ENCODE data around the gene ERCC3. TPM values are rescaled to one million over a fixed set of nuclear protein-coding genes. Genes with fewer than 3 reads are reported as not detected.
"Not testable (repeated sequence)": the region's sequence is repeated elsewhere in the genome, so short reads cannot be mapped to it uniquely, and the experiment has no call there.

Gene ERCC3
- total RNA-seq, 1 donor from 2014 or later, result 68.9 TPM

GRCh38 chr2:127255721-127256120 is 38.2 kb downstream of the ERCC3 start:
- Mint-ChIP-seq H3K4me3 (no peak overlapping the region), H3K4me1 (peaks cover 9% of the 10 kb centered on the region), H3K27me3 (ENCODE audit: insufficient read depth, low read depth) (peaks cover 4% of the 10 kb centered on the region), H3K27ac (no peak overlapping the region), H3K9me3 (no peaks in the 10 kb centered on the region), H3K36me3 (peaks cover 33% of the 10 kb centered on the region)
- Histone ChIP-seq H3F3A (ENCODE audit: low read depth) (peaks cover 3% of the 10 kb centered on the region), H3K4me1 (no peaks in the 10 kb centered on the region), H4K20me1 (ENCODE audit: low read depth) (peaks cover 3% of the 10 kb centered on the region), H3K79me2 (ENCODE audit: low read depth) (no peaks in the 10 kb centered on the region), H3K4me3 (no peak overlapping the region), H2AFZ (replicated peaks) (no peak overlapping the region), H3K27me3 (no peaks in the 10 kb centered on the region), H3K4me2 (no peak overlapping the region), H3K9me3 (ENCODE audit: low read depth) (no peaks in the 10 kb centered on the region), H3K36me3 (no peaks in the 10 kb centered on the region), H3K9ac (no peak overlapping the region), H3K27ac (no peak overlapping the region)
- TF ChIP-seq EZH2phosphoT487 (IDR thresholded peaks at IDR 0.05), result no peak
- no peak for TF ChIP-seq CTCF (IDR thresholded peaks at IDR 0.05)
- no peak for TF ChIP-seq EZH2 (IDR thresholded peaks at IDR 0.05)
- no peak for DNase-seq (ENCODE audit: low spot score)

- Mint-ChIP-seq H3K27ac (no peak overlapping the region), H3K27me3 (ENCODE audit: insufficient read depth, low read depth) (peaks cover 4% of the 10 kb centered on the region), H3K9me3 (no peaks in the 10 kb centered on the region), H3K36me3 (peaks cover 33% of the 10 kb centered on the region), H3K4me1 (peaks cover 9% of the 10 kb centered on the region), H3K4me3 (no peak overlapping the region)
- no peaks in the 10 kb centered on the region for H3K36me3 ChIP-seq
- H3K4me2 ChIP-seq, result no peak overlapping the region
- no peaks in the 10 kb centered on the region for H3K79me2 ChIP-seq (ENCODE audit: low read depth)
- no peak overlapping the region for H2AFZ ChIP-seq (replicated peaks)
- peaks cover 3% of the 10 kb centered on the region for H4K20me1 ChIP-seq (ENCODE audit: low read depth)
- H3K4me3 ChIP-seq, result no peak overlapping the region
- no peak overlapping the region for H3K27ac ChIP-seq
- no peaks in the 10 kb centered on the region for H3K27me3 ChIP-seq
- no peaks in the 10 kb centered on the region for H3K4me1 ChIP-seq
- no peak overlapping the region for H3K9ac ChIP-seq
- no peaks in the 10 kb centered on the region for H3K9me3 ChIP-seq (ENCODE audit: low read depth)
- H3F3A ChIP-seq (ENCODE audit: low read depth), result peaks cover 3% of the 10 kb centered on the region
- TF ChIP-seq EZH2phosphoT487 (IDR thresholded peaks at IDR 0.05), result no peak
- TF ChIP-seq CTCF (IDR thresholded peaks at IDR 0.05), result no peak
- TF ChIP-seq EZH2 (IDR thresholded peaks at IDR 0.05), result no peak
- DNase-seq (ENCODE audit: low spot score), result no peak
These were observed 38.8 kb downstream of the ERCC3 start for GRCh38 chr2:127255146-127255545.

GRCh38 chr2:127254386-127254981 is 39.5 kb downstream of the ERCC3 start:
- Histone ChIP-seq H2AFZ (replicated peaks) (no peak overlapping the region), H3K4me1 (no peaks in the 10 kb centered on the region), H3K9ac (no peak overlapping the region), H3F3A (ENCODE audit: low read depth) (peaks cover 3% of the 10 kb centered on the region), H3K4me2 (no peak overlapping the region), H3K27ac (no peak overlapping the region), H3K27me3 (no peaks in the 10 kb centered on the region), H3K9me3 (ENCODE audit: low read depth) (no peaks in the 10 kb centered on the region), H3K79me2 (ENCODE audit: low read depth) (no peaks in the 10 kb centered on the region), H3K36me3 (no peaks in the 10 kb centered on the region), H4K20me1 (ENCODE audit: low read depth) (no peaks in the 10 kb centered on the region), H3K4me3 (no peak overlapping the region)
- TF ChIP-seq EZH2phosphoT487 (IDR thresholded peaks at IDR 0.05), result no peak
- TF ChIP-seq EZH2 (IDR thresholded peaks at IDR 0.05), result no peak
- TF ChIP-seq CTCF (IDR thresholded peaks at IDR 0.05), result no peak
- Mint-ChIP-seq H3K4me3 (no peak overlapping the region), H3K4me1 (peaks cover 9% of the 10 kb centered on the region), H3K27me3 (ENCODE audit: insufficient read depth, low read depth) (peaks cover 4% of the 10 kb centered on the region), H3K9me3 (no peaks in the 10 kb centered on the region), H3K36me3 (peaks cover 27% of the 10 kb centered on the region), H3K27ac (no peak overlapping the region)
- no peak for DNase-seq (ENCODE audit: low spot score)

- H4K20me1 ChIP-seq (ENCODE audit: low read depth); H3K36me3 Mint-ChIP-seq; H3F3A ChIP-seq (ENCODE audit: low read depth); H3K36me3 ChIP-seq; H3K4me3 ChIP-seq; DNase-seq (ENCODE audit: low spot score); H3K4me2 ChIP-seq; H3K79me2 ChIP-seq (ENCODE audit: low read depth); H3K27me3 Mint-ChIP-seq (ENCODE audit: insufficient read depth, low read depth); H3K9me3 ChIP-seq (ENCODE audit: low read depth); H3K9ac ChIP-seq; H3K4me3 Mint-ChIP-seq; H3K27ac ChIP-seq; H3K27ac Mint-ChIP-seq; H2AFZ ChIP-seq (replicated peaks); H3K27me3 ChIP-seq; H3K4me1 ChIP-seq; H3K4me1 Mint-ChIP-seq: not testable (repeated sequence)
- H3K9me3 Mint-ChIP-seq, result peaks cover 19% of the 10 kb centered on the region
These were observed 52.8 kb downstream of the ERCC3 start for GRCh38 chr2:127241184-127241583.
